Measurements from ENCODE around the gene LASP1.

DNA sequence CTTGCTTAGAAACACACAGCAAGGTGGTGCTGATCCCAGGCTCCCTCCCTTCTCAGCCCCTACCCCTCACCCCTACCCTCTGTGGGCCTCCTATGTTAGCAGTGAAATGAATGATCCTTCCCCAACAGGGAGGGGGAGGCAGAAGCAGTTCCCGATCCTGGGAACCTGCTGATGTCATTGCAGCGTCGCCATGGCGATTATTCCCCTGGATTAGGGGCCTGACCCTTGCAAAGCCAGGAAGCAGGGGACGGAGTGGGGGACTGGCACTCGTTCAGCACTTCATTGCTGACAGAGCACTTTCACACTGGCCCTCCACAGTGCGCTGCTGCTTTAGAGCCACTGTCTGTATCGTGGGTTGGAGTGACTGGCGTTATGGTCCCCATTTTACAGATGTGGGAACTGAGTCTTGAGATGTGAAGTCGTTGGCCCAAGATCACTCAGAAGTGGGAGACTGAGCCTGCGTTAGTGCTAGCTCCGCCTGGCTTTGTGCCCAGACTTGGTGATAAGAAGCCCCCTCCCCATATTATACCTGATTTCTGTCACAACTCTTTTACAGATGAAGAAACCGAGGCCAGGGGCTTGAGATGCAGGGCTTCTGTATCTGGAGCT is 26.6 kb downstream of the LASP1 start:
- TF ChIP-seq, protein P1, sequence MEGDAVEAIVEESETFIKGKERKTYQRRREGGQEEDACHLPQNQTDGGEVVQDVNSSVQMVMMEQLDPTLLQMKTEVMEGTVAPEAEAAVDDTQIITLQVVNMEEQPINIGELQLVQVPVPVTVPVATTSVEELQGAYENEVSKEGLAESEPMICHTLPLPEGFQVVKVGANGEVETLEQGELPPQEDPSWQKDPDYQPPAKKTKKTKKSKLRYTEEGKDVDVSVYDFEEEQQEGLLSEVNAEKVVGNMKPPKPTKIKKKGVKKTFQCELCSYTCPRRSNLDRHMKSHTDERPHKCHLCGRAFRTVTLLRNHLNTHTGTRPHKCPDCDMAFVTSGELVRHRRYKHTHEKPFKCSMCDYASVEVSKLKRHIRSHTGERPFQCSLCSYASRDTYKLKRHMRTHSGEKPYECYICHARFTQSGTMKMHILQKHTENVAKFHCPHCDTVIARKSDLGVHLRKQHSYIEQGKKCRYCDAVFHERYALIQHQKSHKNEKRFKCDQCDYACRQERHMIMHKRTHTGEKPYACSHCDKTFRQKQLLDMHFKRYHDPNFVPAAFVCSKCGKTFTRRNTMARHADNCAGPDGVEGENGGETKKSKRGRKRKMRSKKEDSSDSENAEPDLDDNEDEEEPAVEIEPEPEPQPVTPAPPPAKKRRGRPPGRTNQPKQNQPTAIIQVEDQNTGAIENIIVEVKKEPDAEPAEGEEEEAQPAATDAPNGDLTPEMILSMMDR (conservative IDR thresholded peaks at IDR 0.05; ENCODE audit: low read length), result no peak
- no peak for TF ChIP-seq EZH2phosphoT487 (IDR thresholded peaks at IDR 0.05; ENCODE audit: borderline replicate concordance, low read depth, low read length)
